NT2/D1 (cell line): ENCODE data around the gene LRCH1.

Source experiments
- DNase-seq: peaks from one replicate; pipeline ENCODE4 v3.0.0-alpha.2; 2011; ENCODE audit warnings: low read depth, low spot score
- H3K27me3 ChIP-seq: 2 replicates; pipeline ENCODE4 v1.6.0; 2011; ENCODE audit warnings: mild to moderate bottlenecking; ENCODE audit not compliant: insufficient read length, insufficient read depth
- H3K36me3 ChIP-seq: 2 replicates; pipeline ENCODE4 v1.6.1; 2011; ENCODE audit warnings: mild to moderate bottlenecking, low read length, mixed read lengths; ENCODE audit not compliant: insufficient read depth, insufficient read length
- H3K4me1 ChIP-seq: 2 replicates; pipeline ENCODE4 v1.5.1; 2011; ENCODE audit not compliant: insufficient read depth, insufficient read length
- H3K4me3 ChIP-seq: 2 replicates; pipeline ENCODE4 v1.5.1; 2011; ENCODE audit warnings: low read depth; ENCODE audit not compliant: insufficient read length
- H3K9ac ChIP-seq: 2 replicates; pipeline ENCODE4 v1.6.0; 2011; ENCODE audit warnings: low read depth; ENCODE audit not compliant: insufficient read length
- H3K9me3 ChIP-seq: 2 replicates; pipeline ENCODE4 v1.5.1; 2011; ENCODE audit warnings: mild to moderate bottlenecking, low read length; ENCODE audit not compliant: insufficient read depth
- SUZ12 ChIP-seq: IDR thresholded peaks from 2 replicates; pipeline ENCODE4 v1.6.1; 2011; ENCODE audit not compliant: insufficient read length, insufficient read depth; ENCODE audit errors: extremely low read depth
- YY1 ChIP-seq: IDR thresholded peaks from 2 replicates; pipeline ENCODE4 v1.6.1; 2011; ENCODE audit not compliant: insufficient read length, insufficient read depth
- ZNF274 ChIP-seq: IDR thresholded peaks from 2 replicates; pipeline ENCODE4 v1.6.1; 2011; ENCODE audit warnings: mild to moderate bottlenecking, low read depth, low read length

Gene LRCH1

DNA sequence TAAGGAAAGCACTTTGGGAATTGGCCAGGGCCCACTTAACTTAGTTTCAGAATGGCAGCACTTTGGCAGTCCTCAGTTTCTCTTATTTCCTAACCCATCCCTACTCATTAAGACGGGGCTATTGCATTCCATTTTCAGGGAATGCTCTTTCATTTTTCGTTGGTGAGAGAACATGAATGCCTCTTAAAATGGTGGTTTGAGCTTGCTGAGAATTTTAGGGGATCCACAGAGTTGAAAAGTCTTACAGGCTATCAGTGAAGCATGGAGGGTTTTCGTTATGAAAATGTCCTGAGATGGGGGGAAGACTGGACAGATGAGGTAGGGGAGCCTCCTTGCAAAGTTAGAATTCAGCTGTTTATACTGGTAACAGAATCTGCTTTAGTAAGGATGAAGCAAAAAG lies 71.4 kb downstream of the LRCH1 start:
- H3K36me3 ChIP-seq: no peaks in the 10 kb centered on the region
- H3K9ac ChIP-seq: no peak overlapping the region
- H3K9me3 ChIP-seq: no peaks in the 10 kb centered on the region
- no peaks in the 10 kb centered on the region for H3K27me3 ChIP-seq
- TF ChIP-seq SUZ12: no peak
- no peak for TF ChIP-seq ZNF274
- no peak for TF ChIP-seq YY1
- DNase-seq: no peak
- H3K4me3 ChIP-seq: no peak overlapping the region
- H3K4me1 ChIP-seq: no peaks in the 10 kb centered on the region

DNA sequence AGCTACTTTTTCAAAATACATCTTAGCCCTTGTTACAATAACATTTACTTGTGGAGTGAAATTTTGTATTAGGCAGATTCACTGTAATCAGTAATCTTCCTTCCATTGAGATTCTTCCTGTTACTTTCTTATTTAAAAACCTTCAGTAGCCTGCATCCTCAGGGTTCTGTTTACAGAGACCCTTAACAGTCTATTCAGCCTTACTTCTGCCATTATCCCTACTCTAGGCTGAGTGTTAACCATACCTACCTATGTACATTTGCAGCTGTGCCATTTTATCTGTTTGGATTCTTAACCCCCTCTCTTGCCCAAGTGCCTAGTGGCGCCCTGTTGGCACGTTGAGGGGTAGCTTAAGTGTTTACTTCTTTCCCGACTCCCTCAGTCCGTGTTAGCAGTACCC lies 71.9 kb downstream of the LRCH1 start:
- Histone ChIP-seq H3K4me1 (no peaks in the 10 kb centered on the region), H3K4me3 (no peak overlapping the region), H3K27me3 (no peaks in the 10 kb centered on the region), H3K9me3 (no peaks in the 10 kb centered on the region), H3K36me3 (no peaks in the 10 kb centered on the region), H3K9ac (no peak overlapping the region)
- DNase-seq: no peak
- TF ChIP-seq ZNF274 (no peak), YY1 (no peak), SUZ12 (no peak)

DNA sequence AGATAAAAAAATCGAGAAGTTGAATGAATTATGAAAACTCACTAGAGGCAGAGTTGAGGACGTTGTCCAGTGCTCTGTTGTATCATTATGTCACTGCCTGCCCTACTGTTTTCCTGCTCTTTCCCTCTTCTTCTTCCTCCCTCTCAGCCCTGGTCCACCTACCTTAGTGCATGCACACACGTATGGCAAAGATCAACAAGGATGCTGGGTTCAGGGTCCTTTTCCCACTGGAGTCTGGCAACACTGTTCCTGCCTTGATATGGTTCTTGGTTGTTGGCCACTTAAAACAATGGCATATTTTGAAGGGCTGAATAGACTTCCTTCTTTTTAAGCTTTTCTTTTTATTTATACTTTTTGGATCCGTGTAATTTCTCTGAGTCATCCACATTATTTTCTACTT lies 74.5 kb downstream of the LRCH1 start:
- Histone ChIP-seq H3K9me3 (no peaks in the 10 kb centered on the region), H3K4me3 (no peak overlapping the region), H3K36me3 (no peaks in the 10 kb centered on the region), H3K27me3 (no peaks in the 10 kb centered on the region), H3K4me1 (no peaks in the 10 kb centered on the region), H3K9ac (no peak overlapping the region)
- TF ChIP-seq ZNF274 (no peak), SUZ12 (no peak), YY1 (no peak)
- no peak for DNase-seq

GRCh38 chr13:46628622-46629365 lies 75.8 kb downstream of the LRCH1 start:
- H3K36me3 ChIP-seq: no peaks in the 10 kb centered on the region
- DNase-seq: no peak
- no peaks in the 10 kb centered on the region for H3K27me3 ChIP-seq
- no peaks in the 10 kb centered on the region for H3K9me3 ChIP-seq
- H3K4me3 ChIP-seq: no peak overlapping the region
- TF ChIP-seq ZNF274 (no peak), YY1 (no peak), SUZ12 (no peak)
- H3K4me1 ChIP-seq: no peaks in the 10 kb centered on the region
- no peak overlapping the region for H3K9ac ChIP-seq

DNA sequence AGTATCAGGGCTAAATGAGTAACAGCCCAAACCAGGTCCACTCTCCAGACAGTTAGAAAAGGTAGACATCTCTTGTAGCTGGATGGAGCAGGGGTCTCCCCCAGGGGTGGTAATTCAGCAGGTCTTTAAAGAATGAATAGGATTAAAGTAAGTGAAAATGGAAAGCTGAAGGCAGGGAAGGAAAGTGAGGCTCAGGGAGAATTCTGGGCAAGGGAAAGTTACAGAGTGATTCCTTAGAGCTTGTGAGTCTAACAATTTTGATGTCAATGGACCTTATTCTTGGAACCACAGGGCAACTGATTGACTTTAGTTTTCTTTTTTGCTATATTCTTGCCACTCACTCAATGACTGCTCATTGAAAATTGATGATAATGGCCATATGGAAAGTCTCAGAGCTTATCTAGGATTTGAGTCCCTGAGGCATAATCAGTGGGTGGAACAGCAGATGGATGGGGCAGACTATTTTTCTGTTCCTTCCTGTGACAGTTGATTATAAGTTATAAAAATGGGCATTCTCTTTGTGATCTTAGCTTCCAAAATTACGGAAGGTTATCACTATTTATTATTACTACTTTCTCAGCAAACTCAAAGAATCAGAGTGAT lies 76.9 kb downstream of the LRCH1 start:
- no peaks in the 10 kb centered on the region for H3K27me3 ChIP-seq
- no peaks in the 10 kb centered on the region for H3K9me3 ChIP-seq
- H3K36me3 ChIP-seq: no peaks in the 10 kb centered on the region
- no peak overlapping the region for H3K4me3 ChIP-seq
- no peaks in the 10 kb centered on the region for H3K4me1 ChIP-seq
- H3K9ac ChIP-seq: no peak overlapping the region
- TF ChIP-seq YY1 (no peak), ZNF274 (no peak), SUZ12 (no peak)
- no peak for DNase-seq

- Histone ChIP-seq H3K9me3 (no peaks in the 10 kb centered on the region), H3K27me3 (no peaks in the 10 kb centered on the region), H3K4me3 (no peak overlapping the region), H3K36me3 (no peaks in the 10 kb centered on the region), H3K9ac (no peak overlapping the region), H3K4me1 (no peaks in the 10 kb centered on the region)
- TF ChIP-seq ZNF274 (no peak), SUZ12 (no peak), YY1 (no peak)
- DNase-seq: no peak
Observed at GRCh38 chr13:46630431-46631178, 77.6 kb downstream of the LRCH1 start.

GRCh38 chr13:46631179-46631542 lies 78.2 kb downstream of the LRCH1 start:
- DNase-seq: no peak
- Histone ChIP-seq H3K9ac (no peak overlapping the region), H3K4me1 (no peaks in the 10 kb centered on the region), H3K36me3 (no peaks in the 10 kb centered on the region), H3K9me3 (no peaks in the 10 kb centered on the region), H3K4me3 (no peak overlapping the region), H3K27me3 (no peaks in the 10 kb centered on the region)
- TF ChIP-seq SUZ12: no peak

GRCh38 chr13:46632176-46632575 lies 79.2 kb downstream of the LRCH1 start:
- no peak overlapping the region for H3K4me3 ChIP-seq
- H3K9me3 ChIP-seq: no peaks in the 10 kb centered on the region
- H3K9ac ChIP-seq: no peak overlapping the region
- no peaks in the 10 kb centered on the region for H3K4me1 ChIP-seq
- no peaks in the 10 kb centered on the region for H3K27me3 ChIP-seq
- DNase-seq: no peak
- H3K36me3 ChIP-seq: no peaks in the 10 kb centered on the region
- TF ChIP-seq SUZ12: no peak
- no peak for TF ChIP-seq ZNF274
- no peak for TF ChIP-seq YY1
